SK-N-SH (cell line): Measurements from ENCODE around the gene PHACTR4. TPM values are rescaled to one million over a fixed set of nuclear protein-coding genes. Genes with fewer than 3 reads are reported as not detected.
A peak's percentile ranks its signal among the peaks of the same experiment; 100 is the strongest.

Experiments used
- CTCF ChIA-PET: fragments of 300-600, 350-600 bp; formaldehyde crosslinking; extraction: SDS; loops from one replicate; lab custom pipeline; 2021; lab: Yijun Ruan, JAX
- POLR2A ChIA-PET: fragments of 350-600 bp; sonication (Branson Sonifier 250); formaldehyde crosslinking; extraction: SDS; loops from one replicate; lab custom pipeline; 2020; ENCODE audit warnings: antibody characterized with exemption, inconsistent platforms; lab: Yijun Ruan, JAX
- DNase-seq: peaks from one replicate; pipeline ENCODE4 v3.0.0; 2012
- H2AFZ ChIP-seq: fragments of 200-600 bp; sonication (generic); 2 replicates; pipeline ENCODE4 v1.8.1; 2016; ENCODE audit warnings: antibody characterized with exemption, mild to moderate bottlenecking, low read depth
- H3F3A ChIP-seq: fragments of 200-600 bp; sonication (generic); replicated peaks from 2 replicates; pipeline ENCODE3; 2016; ENCODE audit warnings: antibody characterized with exemption, mild to moderate bottlenecking; ENCODE audit not compliant: insufficient read depth
- H3K27ac ChIP-seq, 2 experiments: fragments of 200-500 bp in 1 of 2; fragments of 200-600 bp in 1 of 2; sonication (Bioruptor generic) in 1 of 2; sonication (generic), shearing (Covaris generic) in 1 of 2; 2 replicates each; pipeline versions ENCODE4 v1.5.1 to v1.6.1; 2014 to 2016; ENCODE audit warnings: low read depth in 2 of 2, inconsistent platforms in 1 of 2, low read length in 1 of 2, mild to moderate bottlenecking in 1 of 2, mixed read lengths in 1 of 2
- H3K27me3 ChIP-seq: fragments of 200-600 bp; sonication (generic), shearing (Covaris generic); 2 replicates; pipeline ENCODE4 v1.6.1; 2016; ENCODE audit warnings: mixed run types; ENCODE audit not compliant: insufficient read depth
- H3K36me3 ChIP-seq, 2 experiments: fragments of 200-500 bp in 1 of 2; fragments of 200-600 bp in 1 of 2; sonication (Bioruptor generic) in 1 of 2; sonication (generic) in 1 of 2; replicated peaks in 1 of 2; 2 replicates each; pipeline versions ENCODE3 to v1.5.1; 2014 to 2016; ENCODE audit warnings: low read length in 1 of 2, mild to moderate bottlenecking in 1 of 2; ENCODE audit not compliant: insufficient read depth in 2 of 2, control insufficient read depth in 1 of 2
- H3K4me1 ChIP-seq, 2 experiments: fragments of 200-500 bp in 1 of 2; fragments of 200-600 bp in 1 of 2; sonication (Bioruptor generic) in 1 of 2; sonication (generic), shearing (Covaris generic) in 1 of 2; 2 replicates each; pipeline versions ENCODE4 v1.5.1 to v1.6.1; 2014 to 2016; ENCODE audit warnings: low read depth in 1 of 2, low read length in 1 of 2, mixed run types in 1 of 2; ENCODE audit not compliant: insufficient read depth in 2 of 2, control insufficient read depth in 1 of 2
- H3K4me2 ChIP-seq: fragments of 200-600 bp; sonication (generic), shearing (Covaris generic); 2 replicates; pipeline ENCODE4 v1.6.1; 2017; ENCODE audit warnings: mixed run types
- H3K4me3 ChIP-seq, 2 experiments: fragments of 200-500 bp in 1 of 2; fragments of 200-600 bp in 1 of 2; sonication (Bioruptor generic) in 1 of 2; sonication (generic), shearing (Covaris generic) in 1 of 2; 2 replicates each; pipeline versions ENCODE4 v1.5.1 to v1.8.1; 2014 to 2016; ENCODE audit warnings: low read depth in 2 of 2, inconsistent platforms in 1 of 2, low read length in 1 of 2, mild to moderate bottlenecking in 1 of 2, mixed read lengths in 1 of 2, moderate library complexity in 1 of 2
- H3K79me2 ChIP-seq: fragments of 200-600 bp; sonication (generic); 2 replicates; pipeline ENCODE4 v1.8.1; 2017; ENCODE audit warnings: mild to moderate bottlenecking; ENCODE audit not compliant: insufficient read depth
- H3K9ac ChIP-seq: fragments of 200-600 bp; sonication (generic); 2 replicates; pipeline ENCODE4 v1.6.1; 2017; ENCODE audit warnings: mixed run types
- H3K9me2 ChIP-seq: fragments of 200-600 bp; sonication (generic); 2 replicates; pipeline ENCODE4 v1.6.1; 2017; ENCODE audit warnings: mixed run types
- H3K9me3 ChIP-seq: fragments of 200-600 bp; sonication (generic); 2 replicates; pipeline ENCODE4 v1.6.1; 2017; ENCODE audit warnings: mixed run types, mild to moderate bottlenecking, moderate library complexity
- H4K20me1 ChIP-seq: fragments of 200-600 bp; sonication (generic); 2 replicates; pipeline ENCODE4 v1.6.1; 2017; ENCODE audit warnings: mild to moderate bottlenecking, mixed run types; ENCODE audit not compliant: insufficient read depth
- GABPA ChIP-seq: IDR thresholded peaks from 2 replicates; pipeline ENCODE4 v1.4.0; 2012; ENCODE audit warnings: low read depth, mild to moderate bottlenecking
- JUND ChIP-seq: IDR thresholded peaks from 2 replicates; pipeline ENCODE4 v1.4.0; 2012
- MXI1 ChIP-seq: IDR thresholded peaks from 2 replicates; pipeline ENCODE4 v1.6.1; 2012; ENCODE audit warnings: mild to moderate bottlenecking, low read depth, low read length, improper control_type of control experiment
- NFIC ChIP-seq: IDR thresholded peaks from 2 replicates; pipeline ENCODE4 v1.4.0; 2012; ENCODE audit warnings: borderline replicate concordance
- SIN3A ChIP-seq: IDR thresholded peaks from 2 replicates; pipeline ENCODE4 v1.6.1; 2012; ENCODE audit warnings: low read depth, mild to moderate bottlenecking, low read length, moderate library complexity, borderline replicate concordance
- SMC3 ChIP-seq: IDR thresholded peaks from 2 replicates; pipeline ENCODE4 v1.6.1; 2012; ENCODE audit warnings: low read depth, low read length, improper control_type of control experiment
- WGBS: methylation state at CpG from one replicate; pipeline ENCODE4 v1.1.6; 2017; ENCODE audit warnings: low lambda C conversion rate; 5-methylcytosine and 5-hydroxymethylcytosine counted together
- polyA plus RNA-seq, 3 experiments: library from polyadenylated mRNA; depleted of rRNA; stranded (reverse); fragments of >200 nt; gene quantifications; 2 replicates each; pipeline ENCODE4 v1.2.3, GENCODE V29; 2012
- TF ChIP-seq, protein P1 (sequence below): IDR thresholded peaks from 2 replicates; pipeline ENCODE4; 2012
- TF ChIP-seq, protein P2 (sequence below): IDR thresholded peaks from 2 replicates; pipeline ENCODE4 v1.6.1; 2012; ENCODE audit warnings: mild to moderate bottlenecking, low read depth, low read length, moderate library complexity
- TF ChIP-seq, protein P3 (sequence below): IDR thresholded peaks from 2 replicates; pipeline ENCODE4 v1.4.0; 2012; ENCODE audit warnings: low read depth

The PHACTR4 gene
- polyA plus RNA-seq, 1 of the 3 experiments (the other 2 are of a cell fraction), result 9.8 TPM

DNA sequence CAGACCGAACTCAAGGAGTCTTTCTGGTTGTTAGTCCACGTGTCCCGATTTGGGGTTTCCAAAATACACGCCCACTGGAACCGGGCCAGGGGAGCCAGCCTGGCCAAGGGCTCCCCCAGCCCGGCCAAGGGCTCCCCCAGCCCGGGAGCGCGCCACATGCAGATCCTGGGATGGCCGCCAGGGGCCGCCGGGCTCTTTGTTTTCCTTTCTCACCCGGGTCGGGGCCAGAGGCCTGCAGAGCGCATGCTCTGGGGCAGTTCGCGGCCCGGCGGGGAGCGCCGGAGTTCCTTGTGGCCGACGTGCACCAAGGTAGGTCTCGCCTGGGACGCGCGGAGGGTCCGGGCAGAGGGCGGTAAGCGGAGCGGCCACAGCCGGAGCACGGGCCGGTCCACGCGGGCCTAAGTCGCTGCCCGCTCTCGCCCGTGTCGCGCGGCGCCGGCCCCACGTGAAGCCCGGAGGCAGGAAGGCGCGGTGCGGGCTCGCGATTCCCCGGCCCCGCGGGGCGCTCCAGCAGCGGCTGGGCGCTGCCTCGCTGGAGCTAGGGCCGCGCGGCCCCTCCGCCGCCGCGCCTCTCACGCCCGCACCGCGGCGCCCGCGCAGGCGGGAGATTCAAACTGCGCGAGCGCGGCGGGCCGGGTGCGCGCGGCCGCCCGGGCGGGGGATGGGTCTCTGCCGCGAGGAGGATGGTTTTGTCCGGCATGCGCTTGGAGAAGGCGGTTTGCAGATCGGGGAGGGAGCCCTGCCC is 148.6 kb downstream of the PHACTR4 start (continued):
- TF ChIP-seq, protein P1, sequence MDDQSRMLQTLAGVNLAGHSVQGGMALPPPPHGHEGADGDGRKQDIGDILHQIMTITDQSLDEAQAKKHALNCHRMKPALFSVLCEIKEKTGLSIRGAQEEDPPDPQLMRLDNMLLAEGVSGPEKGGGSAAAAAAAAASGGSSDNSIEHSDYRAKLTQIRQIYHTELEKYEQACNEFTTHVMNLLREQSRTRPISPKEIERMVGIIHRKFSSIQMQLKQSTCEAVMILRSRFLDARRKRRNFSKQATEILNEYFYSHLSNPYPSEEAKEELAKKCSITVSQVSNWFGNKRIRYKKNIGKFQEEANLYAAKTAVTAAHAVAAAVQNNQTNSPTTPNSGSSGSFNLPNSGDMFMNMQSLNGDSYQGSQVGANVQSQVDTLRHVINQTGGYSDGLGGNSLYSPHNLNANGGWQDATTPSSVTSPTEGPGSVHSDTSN, result 0 out of 2 replicates have a peak, but pooled peaks have one; percentile 1
- TF ChIP-seq, protein P2, sequence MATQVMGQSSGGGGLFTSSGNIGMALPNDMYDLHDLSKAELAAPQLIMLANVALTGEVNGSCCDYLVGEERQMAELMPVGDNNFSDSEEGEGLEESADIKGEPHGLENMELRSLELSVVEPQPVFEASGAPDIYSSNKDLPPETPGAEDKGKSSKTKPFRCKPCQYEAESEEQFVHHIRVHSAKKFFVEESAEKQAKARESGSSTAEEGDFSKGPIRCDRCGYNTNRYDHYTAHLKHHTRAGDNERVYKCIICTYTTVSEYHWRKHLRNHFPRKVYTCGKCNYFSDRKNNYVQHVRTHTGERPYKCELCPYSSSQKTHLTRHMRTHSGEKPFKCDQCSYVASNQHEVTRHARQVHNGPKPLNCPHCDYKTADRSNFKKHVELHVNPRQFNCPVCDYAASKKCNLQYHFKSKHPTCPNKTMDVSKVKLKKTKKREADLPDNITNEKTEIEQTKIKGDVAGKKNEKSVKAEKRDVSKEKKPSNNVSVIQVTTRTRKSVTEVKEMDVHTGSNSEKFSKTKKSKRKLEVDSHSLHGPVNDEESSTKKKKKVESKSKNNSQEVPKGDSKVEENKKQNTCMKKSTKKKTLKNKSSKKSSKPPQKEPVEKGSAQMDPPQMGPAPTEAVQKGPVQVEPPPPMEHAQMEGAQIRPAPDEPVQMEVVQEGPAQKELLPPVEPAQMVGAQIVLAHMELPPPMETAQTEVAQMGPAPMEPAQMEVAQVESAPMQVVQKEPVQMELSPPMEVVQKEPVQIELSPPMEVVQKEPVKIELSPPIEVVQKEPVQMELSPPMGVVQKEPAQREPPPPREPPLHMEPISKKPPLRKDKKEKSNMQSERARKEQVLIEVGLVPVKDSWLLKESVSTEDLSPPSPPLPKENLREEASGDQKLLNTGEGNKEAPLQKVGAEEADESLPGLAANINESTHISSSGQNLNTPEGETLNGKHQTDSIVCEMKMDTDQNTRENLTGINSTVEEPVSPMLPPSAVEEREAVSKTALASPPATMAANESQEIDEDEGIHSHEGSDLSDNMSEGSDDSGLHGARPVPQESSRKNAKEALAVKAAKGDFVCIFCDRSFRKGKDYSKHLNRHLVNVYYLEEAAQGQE, result peak; percentile 52
- TF ChIP-seq GABPA (no peak), MXI1 (0 out of 2 replicates have a peak, but pooled peaks have one; percentile 47), SMC3 (peak; percentile 66), NFIC (peak; percentile 40; the same call in 1 of the 2 replicates)

DNA sequence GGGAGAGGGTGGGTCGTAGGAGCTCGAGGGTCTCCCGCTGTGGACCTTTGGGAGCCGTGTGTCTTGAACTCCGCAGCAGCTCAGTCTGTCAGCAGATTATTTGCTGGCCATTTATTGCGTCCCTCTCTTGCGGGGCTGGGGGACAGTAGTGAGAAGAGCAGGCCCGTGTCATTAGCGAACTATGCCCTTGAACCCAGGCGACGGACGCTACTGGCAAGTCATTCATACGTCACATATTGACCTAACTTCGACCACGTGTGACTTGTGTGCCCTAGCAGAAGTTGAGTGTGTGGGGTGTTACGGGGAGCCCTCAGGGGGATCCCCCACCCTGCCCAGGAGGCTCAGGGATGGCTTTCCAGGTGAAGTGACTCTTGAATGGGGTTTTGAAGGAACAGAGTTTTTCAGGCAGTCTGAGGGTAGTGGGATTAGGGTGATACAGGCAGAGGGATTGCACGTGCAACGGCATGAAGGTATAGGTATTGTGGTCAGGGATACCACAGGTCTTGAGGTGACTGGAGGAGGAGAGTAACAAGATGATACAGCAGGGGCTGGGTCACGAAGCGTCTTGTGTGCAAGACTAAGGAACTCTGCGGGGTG is 149.3 kb downstream of the PHACTR4 start:
- Histone ChIP-seq H3K36me3 (peaks cover 2 to 3% of the 10 kb centered on the region in 2 experiments), H3K9me2 (no peaks in the 10 kb centered on the region), H3K4me1 (peaks cover 4 to 12% of the 10 kb centered on the region in 2 experiments; a peak in 2 of 4 replicates), H4K20me1 (peaks cover 28% of the 10 kb centered on the region), H3K79me2 (peaks cover 54% of the 10 kb centered on the region), H3K27ac (peak overlapping the region; percentile 22 to 76; a peak in 2 of 4 replicates)
- 12% methylated on average over 20 of the region's 21 CpGs for WGBS
- 0 out of 2 replicates have a peak, but pooled peaks have one; percentile 16 for TF ChIP-seq MXI1
- TF ChIP-seq, protein P2, result no peak
- 0 out of 2 replicates have a peak, but pooled peaks have one; percentile 3 for TF ChIP-seq SIN3A
- no peak for TF ChIP-seq JUND
- TF ChIP-seq, protein P3, sequence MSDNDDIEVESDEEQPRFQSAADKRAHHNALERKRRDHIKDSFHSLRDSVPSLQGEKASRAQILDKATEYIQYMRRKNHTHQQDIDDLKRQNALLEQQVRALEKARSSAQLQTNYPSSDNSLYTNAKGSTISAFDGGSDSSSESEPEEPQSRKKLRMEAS, result peak; percentile 57; the same call in 1 of the 2 replicates
- TF ChIP-seq, all 33 proteins: peak for 3
- peak overlapping the region; percentile 75 for H3K4me2 ChIP-seq
- DNase-seq, result no peak
- peak overlapping the region; percentile 86; the same call in 1 of the 2 replicates for H3K9ac ChIP-seq
- H3F3A ChIP-seq, result peaks cover 46% of the 10 kb centered on the region
- peak overlapping the region; percentile 59 to 70 for H3K4me3 ChIP-seq
- H2AFZ ChIP-seq, result no peak overlapping the region
- ChIA-PET CTCF (interaction anchor here (0.6 to 4.6 kb wide), 19 partner anchors 9 to 516 kb away, joined by 3 to 46 read pairs (median 3); partner anchors contain the start of gene TRNAU1AP), POLR2A (interaction anchor here (0.7 to 1.9 kb wide), 3 partner anchors 63 to 84 kb away, joined by 3 to 21 read pairs (median 3); no protein-coding TSS in a partner anchor)
- H3K27me3 ChIP-seq, result no peaks in the 10 kb centered on the region
- H3K9me3 ChIP-seq, result no peaks in the 10 kb centered on the region
